Activated T-cell treated with anti-CD3 and anti-CD28 coated beads for 48 hours (primary cell): ENCODE results near the gene SEPTIN1.
"Not testable (repeated sequence)": the region's sequence is repeated elsewhere in the genome, so short reads cannot be mapped to it uniquely, and the experiment has no call there.

Experiments
- DNase-seq: peaks from one replicate; pipeline ENCODE4 v3.0.0-alpha.2; 2020; ENCODE audit warnings: low read depth

The SEPTIN1 gene

GRCh38 chr16:30401768-30402425, 19.5 kb upstream of the SEPTIN1 start:
- DNase-seq = no peak

DNA sequence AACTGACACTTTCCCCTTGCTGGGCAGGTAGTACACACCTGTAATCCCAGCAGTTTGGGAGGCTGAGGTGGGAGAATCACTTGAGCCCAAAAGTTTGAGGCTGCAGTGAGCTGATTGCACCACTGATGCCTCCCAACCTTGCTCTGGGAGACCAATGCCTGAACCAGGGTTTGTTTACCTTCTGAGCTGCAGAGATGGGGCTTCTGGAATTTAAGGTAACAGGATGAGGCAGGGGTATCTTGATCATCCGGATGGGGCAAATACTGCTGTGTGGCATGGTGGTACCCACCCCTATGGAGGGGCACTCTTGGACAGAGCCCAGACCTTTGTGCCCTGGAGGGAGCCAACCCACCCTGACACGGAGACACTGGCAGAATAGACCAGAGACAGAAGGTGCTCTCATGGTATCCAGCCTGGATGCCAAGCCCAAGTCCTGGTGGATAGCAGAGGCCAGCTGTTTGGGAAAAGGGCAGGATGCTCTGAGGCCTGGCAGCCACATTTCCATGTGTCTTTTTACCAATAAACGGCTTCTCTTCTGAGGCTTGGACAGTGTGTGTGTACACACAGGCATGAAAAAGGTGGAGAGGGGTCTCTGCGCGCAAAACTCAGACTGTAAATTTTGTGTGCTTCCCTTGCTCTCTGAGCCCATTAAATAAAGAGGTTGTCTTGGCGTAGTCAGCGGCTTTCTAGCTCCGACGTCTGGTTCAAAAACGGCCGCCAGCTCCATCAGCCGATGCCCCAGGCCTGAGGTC, 17.2 kb upstream of the SEPTIN1 start:
- no peak for DNase-seq

DNA sequence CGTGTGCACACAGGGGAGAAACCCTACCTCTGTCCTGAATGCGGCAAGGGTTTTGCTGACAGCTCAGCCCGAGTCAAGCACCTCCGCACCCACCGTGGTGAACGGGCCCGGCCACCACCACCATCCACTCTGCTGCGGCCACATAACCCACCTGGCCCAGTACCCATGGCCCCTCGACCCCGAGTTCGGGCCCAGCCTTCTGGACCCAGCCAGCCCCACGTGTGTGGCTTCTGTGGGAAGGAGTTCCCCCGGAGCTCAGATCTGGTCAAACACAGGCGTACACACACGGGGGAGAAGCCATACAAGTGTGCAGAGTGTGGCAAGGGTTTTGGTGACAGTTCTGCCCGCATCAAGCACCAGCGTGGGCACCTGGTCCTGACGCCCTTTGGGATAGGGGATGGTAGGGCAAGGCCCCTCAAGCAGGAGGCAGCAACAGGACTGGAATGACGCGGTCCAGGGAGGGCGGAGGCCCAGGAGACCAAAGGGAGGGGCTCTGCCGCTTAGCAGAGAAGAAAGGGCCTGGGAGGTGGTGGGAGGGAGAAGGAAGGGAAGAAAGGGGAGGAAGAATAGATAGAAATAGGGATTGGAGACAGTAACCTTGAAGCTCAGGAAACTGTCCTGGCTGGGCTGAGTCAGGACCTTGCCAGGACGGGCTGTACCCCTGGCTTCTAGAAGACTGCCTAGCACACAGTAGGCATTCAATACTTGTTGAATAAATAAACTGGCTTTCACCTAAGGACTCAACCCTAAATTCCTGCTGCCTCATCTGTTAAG, 16.5 kb upstream of the SEPTIN1 start:
- no peak for DNase-seq

- DNase-seq = no peak
These were observed 15.7 kb upstream of the SEPTIN1 start for GRCh38 chr16:30397776-30398660.

- DNase-seq = no peak
These were observed 14.7 kb upstream of the SEPTIN1 start for GRCh38 chr16:30397056-30397455.

- DNase-seq = not testable (repeated sequence)
These were observed 14.3 kb upstream of the SEPTIN1 start for GRCh38 chr16:30396627-30397026.

GRCh38 chr16:30395992-30396585, 13.7 kb upstream of the SEPTIN1 start:
- no peak for DNase-seq

GRCh38 chr16:30395155-30395991, 13.0 kb upstream of the SEPTIN1 start, which contains the start of gene ZNF48:
TSS of gene ZNF48 (plus strand) at chr16:30395420. CDS start at chr16:30395795, 375 bp downstream.
- peak; percentile 58 for DNase-seq

DNA sequence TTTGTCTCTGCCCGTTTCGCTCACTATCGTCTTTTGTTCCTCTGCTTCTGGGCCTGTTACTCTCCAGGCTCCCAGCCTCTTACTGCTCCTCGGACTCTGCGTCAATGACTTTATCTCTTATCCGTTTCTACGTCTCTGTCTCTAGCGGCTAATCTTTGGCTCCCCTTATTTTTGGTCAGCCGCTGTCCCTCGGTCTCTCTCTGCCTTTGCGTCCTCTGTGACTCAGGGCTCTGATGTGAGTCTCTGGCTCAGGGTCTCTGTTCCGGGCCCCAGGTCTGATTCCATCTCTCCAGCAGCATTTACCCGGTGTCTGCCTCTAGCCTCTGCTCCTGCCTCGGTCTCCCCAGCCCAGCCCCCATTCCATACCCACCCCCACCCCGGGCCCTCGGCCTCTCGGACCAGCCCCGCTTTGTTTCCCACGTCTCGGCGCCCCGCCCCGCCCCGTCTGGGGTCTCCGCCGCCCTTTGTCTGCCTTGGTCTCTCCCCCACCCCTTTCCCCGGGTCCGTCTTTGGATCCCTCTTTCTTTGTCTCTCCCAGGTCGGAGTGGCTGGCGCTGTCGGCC, 12.3 kb upstream of the SEPTIN1 start:
- DNase-seq = no peak

- DNase-seq = no peak
These were observed 1.2 kb upstream of the SEPTIN1 start for GRCh38 chr16:30383521-30383920.

- DNase-seq = no peak
These were observed 895 bp downstream of the SEPTIN1 start for GRCh38 chr16:30381291-30382041.

DNA sequence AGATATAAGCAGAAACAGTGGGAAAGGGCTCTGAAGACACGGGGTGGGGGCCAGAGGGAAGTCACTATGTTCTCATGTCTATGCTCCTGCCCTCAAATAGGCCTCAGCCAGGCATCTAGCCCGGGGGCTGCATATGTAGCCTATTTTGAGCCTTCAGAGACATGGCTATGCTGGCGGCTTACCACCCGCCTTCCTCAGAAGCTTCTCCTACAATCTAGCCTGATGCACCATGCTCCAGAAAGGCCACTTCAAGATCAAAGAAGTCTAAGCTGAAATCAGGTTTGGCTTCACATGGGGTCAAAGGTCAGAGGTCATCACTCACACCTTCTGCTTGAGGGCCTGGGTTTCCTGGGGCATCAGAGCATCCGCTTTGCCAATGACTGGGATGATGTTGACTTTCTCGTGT, 1.6 kb downstream of the SEPTIN1 start:
- DNase-seq = no peak

- no peak for DNase-seq
These were observed 2.1 kb downstream of the SEPTIN1 start for GRCh38 chr16:30380072-30380802.

- no peak for DNase-seq
These were observed 3.1 kb downstream of the SEPTIN1 start for GRCh38 chr16:30379158-30379783.

- peak; percentile 100 for DNase-seq
These were observed 3.9 kb downstream of the SEPTIN1 start for GRCh38 chr16:30378236-30379157.

- DNase-seq = peak; percentile 79
These were observed 4.5 kb downstream of the SEPTIN1 start for GRCh38 chr16:30377812-30378235.
